ENCODE results near the gene MYBPC1.

Gene MYBPC1

DNA sequence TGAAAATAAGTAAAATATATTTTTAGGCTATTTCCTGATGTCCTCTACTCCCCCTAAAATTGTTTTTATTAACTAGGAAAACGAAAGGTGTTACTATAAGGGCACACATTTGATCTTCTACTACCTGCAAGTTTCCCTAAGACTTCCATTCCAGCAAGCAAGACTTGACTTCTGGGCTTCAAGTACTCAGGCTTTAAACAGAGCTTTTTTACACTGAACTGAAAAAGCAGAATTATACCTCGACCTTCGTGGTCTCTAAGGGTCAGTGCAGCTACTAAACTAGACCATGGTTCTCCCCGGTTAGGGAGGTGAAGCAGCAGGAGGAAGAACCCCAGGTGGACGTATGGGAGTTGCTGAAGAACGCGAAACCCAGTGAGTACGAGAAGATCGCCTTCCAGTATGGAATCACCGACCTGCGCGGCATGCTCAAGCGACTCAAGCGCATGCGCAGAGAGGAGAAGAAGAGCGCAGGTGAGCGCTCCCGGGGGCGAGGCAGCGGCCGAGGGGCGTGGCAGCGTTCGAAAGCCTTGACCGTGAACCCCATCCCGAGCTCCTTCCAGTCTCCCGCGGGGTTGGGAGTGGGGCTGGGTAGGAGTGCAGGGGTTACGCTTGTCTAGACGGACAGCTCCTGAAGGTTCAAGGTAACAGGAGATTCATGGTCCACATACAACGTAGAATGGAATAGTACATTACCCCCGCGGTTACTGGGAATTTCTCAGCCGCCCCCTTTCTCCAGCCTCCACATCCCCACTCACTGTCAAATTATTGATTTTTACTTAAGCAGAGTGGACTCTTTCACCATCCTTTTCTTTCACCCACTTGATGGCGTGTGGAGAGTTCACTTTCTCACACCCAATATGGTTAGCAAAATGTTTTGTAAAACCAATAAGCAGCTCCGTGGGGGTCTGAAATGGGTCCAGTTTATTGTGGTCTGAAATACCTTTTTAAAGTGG is 47.6 kb downstream of the MYBPC1 start:
- no peak overlapping the region for H2AFZ ChIP-seq (ENCODE audit: low read depth, low read length, severe bottlenecking)

DNA sequence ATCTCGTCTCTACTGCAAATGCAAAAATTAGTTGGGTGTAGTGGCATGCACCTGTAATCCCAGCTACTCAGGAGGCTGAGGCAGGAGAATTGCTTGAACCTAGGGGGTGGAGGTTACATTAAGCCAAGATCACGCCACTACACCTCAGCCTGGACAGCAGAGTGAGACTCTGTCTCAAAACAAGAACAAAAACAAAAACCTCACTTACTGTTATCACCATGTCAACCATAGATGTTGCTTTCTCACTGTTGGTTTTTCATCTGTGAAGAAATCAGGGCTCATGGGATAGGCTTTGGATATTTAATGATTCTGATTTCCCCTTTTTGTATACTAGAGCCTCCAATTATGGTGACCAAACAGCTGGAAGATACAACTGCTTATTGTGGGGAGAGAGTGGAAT is 52.9 kb downstream of the MYBPC1 start:
- no peaks in the 10 kb centered on the region for H3F3A ChIP-seq (ENCODE audit: insufficient read depth)
- H3K9me2 ChIP-seq (replicated peaks; ENCODE audit: insufficient read depth, low read length): no peaks in the 10 kb centered on the region
- no peaks in the 10 kb centered on the region for H3K9me3 ChIP-seq (ENCODE audit: insufficient read depth, low read length)
- no peak for TF ChIP-seq EZH2phosphoT487 (conservative IDR thresholded peaks at IDR 0.05; ENCODE audit: low read length)
- TF ChIP-seq, protein P1, sequence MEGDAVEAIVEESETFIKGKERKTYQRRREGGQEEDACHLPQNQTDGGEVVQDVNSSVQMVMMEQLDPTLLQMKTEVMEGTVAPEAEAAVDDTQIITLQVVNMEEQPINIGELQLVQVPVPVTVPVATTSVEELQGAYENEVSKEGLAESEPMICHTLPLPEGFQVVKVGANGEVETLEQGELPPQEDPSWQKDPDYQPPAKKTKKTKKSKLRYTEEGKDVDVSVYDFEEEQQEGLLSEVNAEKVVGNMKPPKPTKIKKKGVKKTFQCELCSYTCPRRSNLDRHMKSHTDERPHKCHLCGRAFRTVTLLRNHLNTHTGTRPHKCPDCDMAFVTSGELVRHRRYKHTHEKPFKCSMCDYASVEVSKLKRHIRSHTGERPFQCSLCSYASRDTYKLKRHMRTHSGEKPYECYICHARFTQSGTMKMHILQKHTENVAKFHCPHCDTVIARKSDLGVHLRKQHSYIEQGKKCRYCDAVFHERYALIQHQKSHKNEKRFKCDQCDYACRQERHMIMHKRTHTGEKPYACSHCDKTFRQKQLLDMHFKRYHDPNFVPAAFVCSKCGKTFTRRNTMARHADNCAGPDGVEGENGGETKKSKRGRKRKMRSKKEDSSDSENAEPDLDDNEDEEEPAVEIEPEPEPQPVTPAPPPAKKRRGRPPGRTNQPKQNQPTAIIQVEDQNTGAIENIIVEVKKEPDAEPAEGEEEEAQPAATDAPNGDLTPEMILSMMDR (IDR thresholded peaks at IDR 0.05; ENCODE audit: insufficient read depth, low read length, poor library complexity, severe bottlenecking): no peak
- H3K9ac ChIP-seq (ENCODE audit: low read length): no peak overlapping the region
- H3K27ac ChIP-seq (ENCODE audit: low read depth, low read length): no peak overlapping the region
- no peak overlapping the region for H3K4me2 ChIP-seq (ENCODE audit: low read depth, low read length, poor library complexity, severe bottlenecking)
- no peaks in the 10 kb centered on the region for H3K79me2 ChIP-seq (ENCODE audit: insufficient read depth, low read length)
- no peak overlapping the region for H3K4me3 ChIP-seq (ENCODE audit: insufficient read depth, low read length, poor library complexity, severe bottlenecking)
- no peak overlapping the region for H2AFZ ChIP-seq (ENCODE audit: low read depth, low read length, severe bottlenecking)
- H3K36me3 ChIP-seq (ENCODE audit: low read length): no peaks in the 10 kb centered on the region
- no peaks in the 10 kb centered on the region; the same call in 1 of the 2 replicates for H3K27me3 ChIP-seq (ENCODE audit: low read length)
- H4K20me1 ChIP-seq (ENCODE audit: low read depth, low read length): no peaks in the 10 kb centered on the region

More for the DNA sequence above, 47.6 kb downstream of the MYBPC1 start:
- Histone ChIP-seq H3K79me2 (ENCODE audit: insufficient read depth, low read length) (no peaks in the 10 kb centered on the region), H3K9ac (ENCODE audit: low read length) (no peak overlapping the region), H3K9me3 (ENCODE audit: insufficient read depth, low read length) (no peaks in the 10 kb centered on the region), H3K4me2 (ENCODE audit: low read depth, low read length, poor library complexity, severe bottlenecking) (no peak overlapping the region), H3F3A (ENCODE audit: insufficient read depth) (no peaks in the 10 kb centered on the region), H3K27me3 (ENCODE audit: low read length) (no peaks in the 10 kb centered on the region; the same call in 1 of the 2 replicates), H4K20me1 (ENCODE audit: low read depth, low read length) (no peaks in the 10 kb centered on the region), H3K4me3 (ENCODE audit: insufficient read depth, low read length, poor library complexity, severe bottlenecking) (no peak overlapping the region), H3K27ac (ENCODE audit: low read depth, low read length) (no peak overlapping the region), H3K9me2 (replicated peaks; ENCODE audit: insufficient read depth, low read length) (no peaks in the 10 kb centered on the region), H3K36me3 (ENCODE audit: low read length) (no peaks in the 10 kb centered on the region)
- TF ChIP-seq, protein P1 (IDR thresholded peaks at IDR 0.05; ENCODE audit: insufficient read depth, low read length, poor library complexity, severe bottlenecking): no peak
- TF ChIP-seq EZH2phosphoT487 (conservative IDR thresholded peaks at IDR 0.05; ENCODE audit: low read length): no peak

DNA sequence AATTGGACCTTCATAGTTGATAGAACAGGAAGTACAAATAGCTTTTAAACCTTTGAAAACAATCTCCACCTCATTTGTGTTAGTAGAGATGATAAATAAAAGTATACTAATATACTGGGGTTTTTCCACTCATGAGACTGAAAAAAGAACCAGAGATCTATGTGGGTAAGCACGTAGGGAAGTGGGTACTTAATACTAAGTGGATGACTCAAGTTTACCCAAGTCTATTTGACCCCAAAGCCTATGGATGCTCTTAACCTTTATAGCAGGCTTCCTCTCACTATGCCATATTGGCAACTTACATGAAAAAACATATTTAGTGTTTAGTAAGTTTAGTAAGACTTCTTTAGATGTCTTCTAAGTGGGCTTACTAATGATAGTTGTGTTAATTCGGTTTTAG is 53.4 kb downstream of the MYBPC1 start:
- no peaks in the 10 kb centered on the region for H3F3A ChIP-seq (ENCODE audit: insufficient read depth)

More for the DNA sequence above, 53.4 kb downstream of the MYBPC1 start:
- Histone ChIP-seq H3K9me2 (replicated peaks; ENCODE audit: insufficient read depth, low read length) (no peaks in the 10 kb centered on the region), H2AFZ (ENCODE audit: low read depth, low read length, severe bottlenecking) (no peak overlapping the region), H3K27ac (ENCODE audit: low read depth, low read length) (no peak overlapping the region), H3K27me3 (ENCODE audit: low read length) (no peaks in the 10 kb centered on the region; the same call in 1 of the 2 replicates), H4K20me1 (ENCODE audit: low read depth, low read length) (no peaks in the 10 kb centered on the region), H3K9me3 (ENCODE audit: insufficient read depth, low read length) (no peaks in the 10 kb centered on the region), H3K9ac (ENCODE audit: low read length) (no peak overlapping the region), H3K4me2 (ENCODE audit: low read depth, low read length, poor library complexity, severe bottlenecking) (no peak overlapping the region), H3K36me3 (ENCODE audit: low read length) (no peaks in the 10 kb centered on the region), H3K79me2 (ENCODE audit: insufficient read depth, low read length) (no peaks in the 10 kb centered on the region), H3K4me3 (ENCODE audit: insufficient read depth, low read length, poor library complexity, severe bottlenecking) (no peak overlapping the region)
- no peak for TF ChIP-seq EZH2phosphoT487 (conservative IDR thresholded peaks at IDR 0.05; ENCODE audit: low read length)
- TF ChIP-seq, protein P1 (IDR thresholded peaks at IDR 0.05; ENCODE audit: insufficient read depth, low read length, poor library complexity, severe bottlenecking): no peak

Measured in SU-DHL-6 (cell line).